GM12873 (cell line): Measurements from ENCODE around the gene PALLD.

Experiments
- TF ChIP-seq, protein P1 (sequence below): IDR thresholded peaks from 2 replicates; pipeline ENCODE4 v1.5.1; 2012; ENCODE audit warnings: low read depth, mild to moderate bottlenecking, moderate library complexity, low read length, control low read depth; ENCODE audit not compliant: insufficient read depth; ENCODE audit errors: missing control alignments

The PALLD gene

DNA sequence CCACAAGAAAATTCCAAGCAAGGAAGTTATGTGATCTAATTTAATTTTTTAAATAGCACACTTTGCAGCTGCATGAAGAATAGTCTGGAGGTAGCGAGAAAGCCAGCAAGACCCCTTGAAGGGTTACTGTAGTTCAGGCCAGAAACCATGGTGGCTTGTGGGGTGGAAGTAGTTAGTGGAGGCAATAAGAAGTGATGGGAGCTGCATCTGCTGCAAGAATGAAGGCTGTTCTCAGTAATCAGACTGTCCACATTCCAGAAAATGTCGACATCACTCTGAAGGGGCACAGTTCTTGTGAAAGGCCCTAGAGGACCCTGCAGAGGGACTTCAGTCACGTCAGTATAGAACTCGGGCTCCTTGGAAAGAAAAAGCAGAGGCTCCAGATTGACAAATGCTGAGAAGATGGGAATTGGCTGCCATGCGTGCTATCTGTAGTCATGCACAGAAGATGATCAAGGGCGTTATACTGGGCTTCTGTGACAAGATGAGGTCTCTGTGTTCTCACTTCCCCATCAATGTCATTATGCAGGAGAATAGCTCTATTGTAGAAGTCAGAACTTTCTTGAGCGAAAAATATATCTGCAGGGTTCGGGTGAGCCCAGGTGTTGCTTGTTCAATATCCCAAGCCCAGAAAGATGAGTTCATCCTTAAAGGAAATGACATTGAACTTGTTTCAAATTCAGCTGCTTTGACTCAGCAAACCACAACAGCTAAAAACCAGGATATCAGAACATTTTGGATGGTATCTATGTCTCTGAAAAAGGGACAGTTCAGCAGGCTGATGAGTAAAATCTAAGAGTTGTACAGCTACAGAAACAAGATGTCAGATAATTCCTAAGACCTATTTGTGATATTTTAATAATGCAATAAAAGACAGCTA is 259.0 kb downstream of the PALLD start:
- TF ChIP-seq, protein P1, sequence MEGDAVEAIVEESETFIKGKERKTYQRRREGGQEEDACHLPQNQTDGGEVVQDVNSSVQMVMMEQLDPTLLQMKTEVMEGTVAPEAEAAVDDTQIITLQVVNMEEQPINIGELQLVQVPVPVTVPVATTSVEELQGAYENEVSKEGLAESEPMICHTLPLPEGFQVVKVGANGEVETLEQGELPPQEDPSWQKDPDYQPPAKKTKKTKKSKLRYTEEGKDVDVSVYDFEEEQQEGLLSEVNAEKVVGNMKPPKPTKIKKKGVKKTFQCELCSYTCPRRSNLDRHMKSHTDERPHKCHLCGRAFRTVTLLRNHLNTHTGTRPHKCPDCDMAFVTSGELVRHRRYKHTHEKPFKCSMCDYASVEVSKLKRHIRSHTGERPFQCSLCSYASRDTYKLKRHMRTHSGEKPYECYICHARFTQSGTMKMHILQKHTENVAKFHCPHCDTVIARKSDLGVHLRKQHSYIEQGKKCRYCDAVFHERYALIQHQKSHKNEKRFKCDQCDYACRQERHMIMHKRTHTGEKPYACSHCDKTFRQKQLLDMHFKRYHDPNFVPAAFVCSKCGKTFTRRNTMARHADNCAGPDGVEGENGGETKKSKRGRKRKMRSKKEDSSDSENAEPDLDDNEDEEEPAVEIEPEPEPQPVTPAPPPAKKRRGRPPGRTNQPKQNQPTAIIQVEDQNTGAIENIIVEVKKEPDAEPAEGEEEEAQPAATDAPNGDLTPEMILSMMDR: no peak

DNA sequence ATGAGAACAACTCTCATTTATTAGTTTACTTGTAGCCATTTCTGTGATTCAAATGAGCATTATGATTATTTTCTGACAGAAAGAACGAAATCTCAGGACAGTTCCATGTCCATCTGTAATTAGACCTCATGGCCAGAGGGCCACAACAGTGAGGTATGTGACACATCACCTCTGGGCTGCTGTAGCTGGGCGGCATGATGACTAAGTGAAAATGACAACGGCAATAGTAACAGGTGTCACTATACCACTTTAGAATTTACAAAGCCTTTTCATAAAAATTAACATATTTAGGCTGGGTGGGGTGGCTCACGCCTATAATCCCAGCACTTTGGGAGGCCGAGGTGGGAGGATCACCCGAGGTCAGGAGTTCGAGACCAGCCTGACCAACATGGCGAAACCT is 260.6 kb downstream of the PALLD start:
- TF ChIP-seq, protein P1: no peak

DNA sequence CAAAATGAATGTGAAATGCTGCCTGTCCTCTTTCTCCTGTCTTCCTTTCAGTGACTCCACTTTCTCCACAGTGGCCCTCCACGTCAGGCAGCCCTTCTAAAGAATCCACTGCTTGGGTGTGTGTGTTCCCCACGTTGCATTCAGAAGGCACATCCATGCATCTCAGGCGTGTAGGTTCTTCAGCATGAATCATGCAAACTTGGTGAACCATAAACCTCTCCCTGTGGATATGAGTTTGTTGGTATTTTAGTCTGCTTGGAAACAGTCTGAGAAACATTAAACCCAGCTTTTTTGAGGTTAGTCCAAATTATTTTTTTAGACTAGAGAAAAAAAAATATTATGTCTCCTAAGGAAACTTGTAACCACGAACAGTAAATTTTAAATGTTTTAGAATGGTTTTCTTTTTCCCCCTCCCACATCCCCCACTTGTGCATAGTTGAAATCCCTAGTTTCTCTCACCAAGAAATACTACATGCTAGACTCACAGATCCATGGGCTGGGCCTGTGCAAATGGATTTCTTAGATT is 261.6 kb downstream of the PALLD start:
- TF ChIP-seq, protein P1: no peak

DNA sequence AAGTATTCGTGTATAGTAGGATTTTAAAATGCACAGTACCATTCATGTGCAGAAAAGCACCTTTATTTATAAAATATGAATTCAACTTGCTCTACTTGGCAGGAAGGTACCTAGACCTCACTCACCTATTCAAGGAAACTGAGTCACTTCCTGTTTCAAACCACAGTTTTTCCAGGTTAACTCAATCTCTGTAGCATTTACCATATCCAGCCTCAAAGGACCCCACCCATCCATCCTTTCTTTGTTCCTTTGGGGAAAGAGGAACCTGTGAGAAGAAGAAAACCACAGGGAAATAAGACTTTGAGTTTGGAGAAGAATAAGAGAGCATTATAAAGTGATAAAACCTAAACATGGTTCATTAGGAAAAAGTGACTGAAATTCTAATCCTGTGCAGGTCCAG is 262.5 kb downstream of the PALLD start:
- TF ChIP-seq, protein P1: no peak

DNA sequence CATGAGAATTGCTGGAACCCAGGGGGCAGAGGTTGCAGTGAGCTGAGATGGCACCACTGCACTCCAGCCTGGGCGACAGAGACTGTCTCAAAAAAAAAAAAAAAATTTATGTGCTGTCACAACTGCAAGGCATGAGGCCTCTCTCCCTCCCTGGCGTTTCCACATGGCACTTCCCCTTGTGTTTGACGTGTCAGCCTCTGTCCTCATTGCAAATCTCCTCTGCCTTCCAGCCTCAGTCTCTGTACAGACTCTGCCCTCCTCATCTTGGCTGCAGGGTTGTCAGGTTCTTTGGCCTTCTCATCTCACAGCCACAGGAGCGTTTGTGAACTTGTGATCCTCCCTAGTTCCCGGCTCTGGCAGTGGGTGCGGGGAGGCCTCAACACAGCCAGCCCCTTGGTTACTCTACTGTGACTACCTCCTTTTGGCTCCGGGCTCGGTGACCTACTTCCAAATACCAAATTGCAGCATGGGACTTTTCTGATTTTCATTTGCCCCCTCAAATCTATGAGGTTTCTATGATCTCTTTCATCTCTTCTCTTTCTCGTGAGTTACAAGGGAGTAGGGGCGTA is 263.2 kb downstream of the PALLD start:
- TF ChIP-seq, protein P1: no peak

DNA sequence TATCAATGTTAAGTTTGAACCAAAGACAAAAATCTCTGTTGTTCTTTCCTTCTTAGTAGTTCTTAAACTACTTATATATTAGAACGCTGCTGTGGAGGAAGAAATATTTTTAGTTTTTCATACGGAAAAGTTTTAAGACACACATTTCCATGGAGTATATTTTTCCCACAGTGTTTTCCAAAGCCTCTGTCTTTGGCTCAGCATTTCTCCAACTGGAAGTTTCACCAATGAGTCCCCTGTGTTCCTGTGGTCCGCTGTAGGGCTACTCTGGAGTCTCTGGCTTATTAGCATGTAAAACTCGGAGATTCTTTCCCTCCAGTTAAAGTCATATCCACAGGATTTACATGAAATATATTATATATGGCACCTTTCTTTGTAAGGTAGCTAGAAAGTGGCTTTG is 264.2 kb downstream of the PALLD start:
- TF ChIP-seq, protein P1: no peak

DNA sequence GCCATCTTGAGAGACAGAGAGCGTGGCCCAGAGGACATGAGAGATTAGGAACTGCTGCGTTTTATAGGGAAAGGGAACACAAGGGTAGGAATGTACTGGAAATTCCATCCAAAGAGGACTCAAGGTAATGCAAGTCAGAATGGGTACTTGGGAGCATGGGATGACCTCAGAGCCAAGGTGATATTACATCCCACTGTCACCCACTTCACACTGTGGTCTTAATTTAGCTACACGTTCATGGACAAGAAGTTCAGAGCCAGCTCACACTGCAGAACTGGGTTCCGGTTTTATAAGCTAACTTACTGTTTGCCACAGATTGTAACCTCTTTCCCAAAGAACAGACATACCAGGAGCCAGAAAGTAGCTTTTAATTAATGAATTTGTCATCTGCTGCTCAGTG is 268.5 kb downstream of the PALLD start:
- TF ChIP-seq, protein P1: no peak
